ENCODE data around the gene KIAA0753.

DNA sequence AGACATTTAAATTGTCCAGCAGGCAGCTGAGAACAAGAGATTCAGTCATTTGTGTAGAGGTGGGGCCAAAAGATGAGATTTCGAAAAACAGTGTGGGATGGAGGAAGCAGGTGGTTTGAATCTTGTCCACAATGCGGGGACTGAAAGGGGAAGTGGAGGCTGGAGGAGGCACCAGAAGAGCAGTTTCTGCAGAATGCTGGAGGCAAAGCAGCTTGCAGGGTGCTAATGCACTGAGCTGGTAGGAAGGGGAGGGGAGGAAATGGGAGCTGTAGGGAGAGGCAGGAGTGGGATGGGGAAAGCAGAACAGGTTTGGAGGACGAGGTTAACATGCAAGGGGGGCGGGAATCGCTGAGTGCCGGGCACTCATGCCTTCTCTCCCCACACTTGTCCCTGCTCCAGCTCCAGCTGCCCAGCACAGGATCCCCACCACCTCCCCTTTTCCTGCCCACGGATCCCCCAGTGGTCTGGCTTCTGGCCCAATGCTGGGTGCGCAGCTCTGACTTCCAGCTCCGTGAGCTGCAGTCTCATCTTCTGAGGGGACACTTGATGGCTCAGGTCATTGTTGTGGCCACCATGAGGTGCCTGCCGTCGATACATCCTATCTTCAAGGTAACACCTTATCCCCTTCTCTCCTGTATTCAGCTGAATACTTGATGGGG is 20.4 kb upstream of the KIAA0753 start:
- TF ChIP-seq CHD2 (IDR thresholded peaks at IDR 0.05; ENCODE audit: low read length, partially characterized antibody) (no peak), CTCF (IDR thresholded peaks at IDR 0.05) (no peak), POLR2AphosphoS5 (IDR thresholded peaks at IDR 0.05; ENCODE audit: low read depth, low read length) (no peak), FOXJ3 (CRISPR knock-in tag; IDR thresholded peaks at IDR 0.05) (no peak), EZH2phosphoT487 (IDR thresholded peaks at IDR 0.05; ENCODE audit: borderline replicate concordance, low read depth) (no peak), SIN3A (IDR thresholded peaks at IDR 0.05; ENCODE audit: borderline replicate concordance, low read depth, low read length) (no peak)
- TF ChIP-seq, protein P1, sequence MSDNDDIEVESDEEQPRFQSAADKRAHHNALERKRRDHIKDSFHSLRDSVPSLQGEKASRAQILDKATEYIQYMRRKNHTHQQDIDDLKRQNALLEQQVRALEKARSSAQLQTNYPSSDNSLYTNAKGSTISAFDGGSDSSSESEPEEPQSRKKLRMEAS (IDR thresholded peaks at IDR 0.05; ENCODE audit: low read depth), result no peak

All from SK-N-SH (cell line).